ENCODE results near the gene GRIN3B. TPM values are rescaled to one million over a fixed set of nuclear protein-coding genes. Genes with fewer than 3 reads are reported as not detected.

GRIN3B gene
- total and polyA plus RNA-seq, 9 of the 15 experiments (the other 6 are each of a cell fraction or from before 2014, with no cell fraction given): 0.06 to 0.95 (median 0.19) TPM; not detected in 6

DNA sequence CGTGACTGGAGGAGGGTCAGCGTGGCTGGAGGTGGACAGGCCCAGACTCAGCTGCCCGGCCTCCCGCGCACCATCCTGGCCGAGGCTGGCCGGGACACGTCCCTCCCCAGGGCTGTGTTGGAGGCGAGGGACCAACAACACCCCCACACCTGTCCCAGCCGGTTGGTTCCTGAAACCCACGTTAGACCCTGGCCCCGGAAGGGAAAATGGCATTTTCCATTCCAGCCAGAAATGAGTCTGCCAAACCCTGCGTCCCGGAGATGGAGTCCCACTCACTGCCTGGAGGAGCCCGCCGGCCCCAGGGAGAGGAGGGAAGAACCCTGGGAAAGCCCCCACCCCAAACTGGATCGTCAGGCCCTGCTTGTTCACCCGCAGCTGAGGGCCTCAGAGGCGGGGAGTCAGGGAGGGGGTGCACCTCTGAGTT is 20.9 kb upstream of the GRIN3B start (continued):
- TF ChIP-seq ZFX (CRISPR knock-in tag; IDR thresholded peaks at IDR 0.05): peak; percentile 39; the same call in 1 of the 2 replicates
- TF ChIP-seq, protein P1, sequence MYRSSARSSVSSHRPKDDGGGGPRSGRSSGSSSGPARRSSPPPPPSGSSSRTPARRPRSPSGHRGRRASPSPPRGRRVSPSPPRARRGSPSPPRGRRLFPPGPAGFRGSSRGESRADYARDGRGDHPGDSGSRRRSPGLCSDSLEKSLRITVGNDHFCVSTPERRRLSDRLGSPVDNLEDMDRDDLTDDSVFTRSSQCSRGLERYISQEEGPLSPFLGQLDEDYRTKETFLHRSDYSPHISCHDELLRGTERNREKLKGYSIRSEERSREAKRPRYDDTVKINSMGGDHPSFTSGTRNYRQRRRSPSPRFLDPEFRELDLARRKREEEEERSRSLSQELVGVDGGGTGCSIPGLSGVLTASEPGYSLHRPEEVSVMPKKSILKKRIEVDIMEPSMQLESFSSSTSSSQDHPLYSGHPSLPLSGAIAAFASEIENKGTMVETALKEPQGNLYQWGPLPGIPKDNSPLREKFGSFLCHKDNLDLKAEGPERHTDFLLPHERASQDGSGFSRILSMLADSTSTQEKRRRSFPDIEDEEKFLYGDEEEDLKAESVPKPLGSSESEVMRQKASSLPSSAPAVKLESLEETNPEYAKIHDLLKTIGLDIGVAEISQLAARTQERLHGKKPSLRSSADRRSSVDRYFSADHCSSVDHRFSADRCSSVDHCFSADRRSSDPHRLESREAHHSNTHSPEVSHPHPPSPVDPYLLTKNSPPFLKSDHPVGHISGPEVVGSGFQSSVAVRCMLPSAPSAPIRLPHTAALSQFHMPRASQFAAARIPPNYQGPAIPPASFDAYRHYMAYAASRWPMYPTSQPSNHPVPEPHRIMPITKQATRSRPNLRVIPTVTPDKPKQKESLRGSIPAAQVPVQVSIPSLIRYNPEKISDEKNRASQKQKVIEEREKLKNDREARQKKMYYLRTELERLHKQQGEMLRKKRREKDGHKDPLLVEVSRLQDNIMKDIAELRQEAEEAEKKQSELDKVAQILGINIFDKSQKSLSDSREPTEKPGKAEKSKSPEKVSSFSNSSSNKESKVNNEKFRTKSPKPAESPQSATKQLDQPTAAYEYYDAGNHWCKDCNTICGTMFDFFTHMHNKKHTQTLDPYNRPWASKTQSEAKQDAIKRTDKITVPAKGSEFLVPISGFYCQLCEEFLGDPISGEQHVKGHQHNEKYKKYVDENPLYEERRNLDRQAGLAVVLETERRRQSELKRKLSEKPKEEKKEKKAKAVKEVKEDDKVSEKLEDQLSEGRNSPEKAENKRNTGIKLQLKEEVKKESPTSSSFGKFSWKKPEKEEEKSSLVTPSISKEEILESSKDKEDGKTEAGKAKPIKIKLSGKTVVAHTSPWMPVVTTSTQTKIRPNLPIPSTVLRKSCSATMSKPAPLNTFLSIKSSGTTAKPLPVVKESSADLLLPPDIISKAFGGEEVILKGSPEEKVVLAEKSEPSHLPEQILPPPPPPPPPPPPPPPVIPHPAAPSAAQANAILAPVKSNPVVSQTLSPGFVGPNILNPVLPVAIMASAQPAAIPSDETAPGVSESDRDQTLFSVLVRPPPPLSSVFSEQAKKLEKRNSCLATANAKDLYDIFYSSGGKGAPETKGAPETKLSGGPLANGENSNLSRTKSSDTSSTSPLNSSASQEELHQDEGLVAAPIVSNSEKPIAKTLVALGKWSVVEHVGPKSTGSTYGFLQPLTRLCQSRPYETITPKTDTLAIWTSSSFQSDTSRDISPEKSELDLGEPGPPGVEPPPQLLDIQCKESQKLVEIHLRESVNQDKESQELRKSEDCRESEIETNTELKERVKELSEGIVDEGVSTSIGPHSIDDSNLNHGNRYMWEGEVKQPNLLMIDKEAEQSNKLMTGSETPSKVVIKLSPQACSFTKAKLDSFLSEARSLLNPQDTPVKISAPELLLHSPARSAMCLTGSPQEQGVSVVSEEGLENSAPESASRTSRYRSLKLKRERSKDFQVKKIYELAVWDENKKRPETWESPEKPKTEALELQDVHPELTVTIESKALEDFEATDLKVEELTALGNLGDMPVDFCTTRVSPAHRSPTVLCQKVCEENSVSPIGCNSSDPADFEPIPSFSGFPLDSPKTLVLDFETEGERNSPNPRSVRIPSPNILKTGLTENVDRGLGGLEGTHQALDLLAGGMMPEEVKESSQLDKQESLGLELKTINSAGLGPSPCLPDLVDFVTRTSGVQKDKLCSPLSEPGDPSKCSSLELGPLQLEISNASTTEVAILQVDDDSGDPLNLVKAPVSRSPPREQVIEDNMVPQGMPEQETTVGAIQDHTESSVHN (IDR thresholded peaks at IDR 0.05; ENCODE audit: borderline replicate concordance in 1 of 2, low read depth in 1 of 2): no peak
- TF ChIP-seq EP300 (IDR thresholded peaks at IDR 0.05; ENCODE audit: low read length): no peak
- TF ChIP-seq, protein P2, sequence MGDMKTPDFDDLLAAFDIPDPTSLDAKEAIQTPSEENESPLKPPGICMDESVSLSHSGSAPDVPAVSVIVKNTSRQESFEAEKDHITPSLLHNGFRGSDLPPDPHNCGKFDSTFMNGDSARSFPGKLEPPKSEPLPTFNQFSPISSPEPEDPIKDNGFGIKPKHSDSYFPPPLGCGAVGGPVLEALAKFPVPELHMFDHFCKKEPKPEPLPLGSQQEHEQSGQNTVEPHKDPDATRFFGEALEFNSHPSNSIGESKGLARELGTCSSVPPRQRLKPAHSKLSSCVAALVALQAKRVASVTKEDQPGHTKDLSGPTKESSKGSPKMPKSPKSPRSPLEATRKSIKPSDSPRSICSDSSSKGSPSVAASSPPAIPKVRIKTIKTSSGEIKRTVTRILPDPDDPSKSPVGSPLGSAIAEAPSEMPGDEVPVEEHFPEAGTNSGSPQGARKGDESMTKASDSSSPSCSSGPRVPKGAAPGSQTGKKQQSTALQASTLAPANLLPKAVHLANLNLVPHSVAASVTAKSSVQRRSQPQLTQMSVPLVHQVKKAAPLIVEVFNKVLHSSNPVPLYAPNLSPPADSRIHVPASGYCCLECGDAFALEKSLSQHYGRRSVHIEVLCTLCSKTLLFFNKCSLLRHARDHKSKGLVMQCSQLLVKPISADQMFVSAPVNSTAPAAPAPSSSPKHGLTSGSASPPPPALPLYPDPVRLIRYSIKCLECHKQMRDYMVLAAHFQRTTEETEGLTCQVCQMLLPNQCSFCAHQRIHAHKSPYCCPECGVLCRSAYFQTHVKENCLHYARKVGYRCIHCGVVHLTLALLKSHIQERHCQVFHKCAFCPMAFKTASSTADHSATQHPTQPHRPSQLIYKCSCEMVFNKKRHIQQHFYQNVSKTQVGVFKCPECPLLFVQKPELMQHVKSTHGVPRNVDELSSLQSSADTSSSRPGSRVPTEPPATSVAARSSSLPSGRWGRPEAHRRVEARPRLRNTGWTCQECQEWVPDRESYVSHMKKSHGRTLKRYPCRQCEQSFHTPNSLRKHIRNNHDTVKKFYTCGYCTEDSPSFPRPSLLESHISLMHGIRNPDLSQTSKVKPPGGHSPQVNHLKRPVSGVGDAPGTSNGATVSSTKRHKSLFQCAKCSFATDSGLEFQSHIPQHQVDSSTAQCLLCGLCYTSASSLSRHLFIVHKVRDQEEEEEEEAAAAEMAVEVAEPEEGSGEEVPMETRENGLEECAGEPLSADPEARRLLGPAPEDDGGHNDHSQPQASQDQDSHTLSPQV (IDR thresholded peaks at IDR 0.05): peak; percentile 23; the same call in 1 of the 2 replicates

Measured in K562 (cell line).